ENCODE data around the gene MAS1L.

DNA sequence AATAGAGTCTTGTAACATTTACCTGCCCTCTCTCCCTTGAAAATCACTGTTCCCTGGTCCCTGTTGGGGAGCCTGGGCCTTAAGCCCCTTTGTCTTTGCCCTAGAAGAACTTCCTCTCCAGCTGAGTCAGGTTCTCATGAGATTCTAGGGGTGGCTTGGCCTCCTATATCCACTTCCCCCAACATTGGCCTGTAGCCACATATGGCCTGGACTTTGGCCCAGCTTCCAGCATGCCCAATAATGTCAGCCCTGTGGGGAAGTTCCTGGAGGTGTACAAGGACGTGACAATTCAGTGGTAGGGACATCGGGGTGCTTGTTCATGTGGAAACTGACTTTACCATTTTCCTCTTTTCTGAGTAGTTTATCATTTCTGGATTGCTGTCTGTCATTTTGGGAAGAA is 17.2 kb upstream of the MAS1L start:
- TF ChIP-seq EZH2phosphoT487 (conservative IDR thresholded peaks at IDR 0.05; ENCODE audit: low read length), result no peak
- no peak for TF ChIP-seq CTCF (IDR thresholded peaks at IDR 0.05; ENCODE audit: insufficient read depth, low read length, poor library complexity, severe bottlenecking)
